CD4-positive, alpha-beta T cell treated with Interleukin-17A for 4 hours (primary cell): Measurements from ENCODE around the gene DNAJC15.
A peak's percentile ranks its signal among the peaks of the same experiment; 100 is the strongest.
"Not testable (repeated sequence)": the region's sequence is repeated elsewhere in the genome, so short reads cannot be mapped to it uniquely, and the experiment has no call there.

ENCODE experiments used
- DNase-seq: peaks from one replicate; pipeline ENCODE4 v3.0.0-alpha.2; 2020; ENCODE audit warnings: mixed read lengths

The DNAJC15 gene

GRCh38 chr13:43005460-43006236, 17.7 kb upstream of the DNAJC15 start:
- DNase-seq: no peak

- DNase-seq: no peak
Observed at GRCh38 chr13:43006893-43007631, 16.3 kb upstream of the DNAJC15 start.

GRCh38 chr13:43008596-43008995, 14.8 kb upstream of the DNAJC15 start:
- DNase-seq: no peak

- DNase-seq: no peak
Observed at GRCh38 chr13:43009506-43009905, 13.9 kb upstream of the DNAJC15 start.

GRCh38 chr13:43014162-43014561, 9.2 kb upstream of the DNAJC15 start:
- DNase-seq: no peak

- no peak for DNase-seq
Observed at GRCh38 chr13:43016226-43016625, 7.2 kb upstream of the DNAJC15 start.

GRCh38 chr13:43019811-43020210, 3.6 kb upstream of the DNAJC15 start:
- DNase-seq: no peak

GRCh38 chr13:43020794-43021193, 2.6 kb upstream of the DNAJC15 start:
- DNase-seq: no peak

- DNase-seq: no peak
Observed at GRCh38 chr13:43021926-43022670, 1.3 kb upstream of the DNAJC15 start.

- DNase-seq: no peak
Observed at GRCh38 chr13:43022934-43023288, 475 bp upstream of the DNAJC15 start.

- no peak for DNase-seq
Observed at GRCh38 chr13:43026262-43026661, 2.9 kb downstream of the DNAJC15 start.

- DNase-seq: no peak
Observed at GRCh38 chr13:43030548-43030947, 7.2 kb downstream of the DNAJC15 start.

- DNase-seq: no peak
Observed at GRCh38 chr13:43031881-43032280, 8.5 kb downstream of the DNAJC15 start.

GRCh38 chr13:43033038-43033437, 9.7 kb downstream of the DNAJC15 start:
- no peak for DNase-seq

GRCh38 chr13:43036351-43037250, 13.2 kb downstream of the DNAJC15 start:
- DNase-seq: no peak

- no peak for DNase-seq
Observed at GRCh38 chr13:43039966-43040365, 16.6 kb downstream of the DNAJC15 start.

- DNase-seq: not testable (repeated sequence)
Observed at GRCh38 chr13:43040581-43041368, 17.4 kb downstream of the DNAJC15 start.

- no peak for DNase-seq
Observed at GRCh38 chr13:43041369-43041921, 18.1 kb downstream of the DNAJC15 start.

- DNase-seq: no peak
Observed at GRCh38 chr13:43042410-43042921, 19.1 kb downstream of the DNAJC15 start.

GRCh38 chr13:43044720-43045301, 21.4 kb downstream of the DNAJC15 start:
- no peak for DNase-seq

GRCh38 chr13:43045302-43045773, 22.0 kb downstream of the DNAJC15 start:
- peak; percentile 64 for DNase-seq
